GM12878 (cell line): ENCODE results near the gene DUS1L. TPM values are rescaled to one million over a fixed set of nuclear protein-coding genes. Genes with fewer than 3 reads are reported as not detected.

Experiments
- ASH2L ChIP-seq: fragments of 300-600, 200-600 bp; sonication (generic); IDR thresholded peaks from 2 replicates; pipeline ENCODE4 v1.6.1; 2017; ENCODE audit warnings: low read depth, mild to moderate bottlenecking, borderline replicate concordance
- ATF7 ChIP-seq: fragments of 450-650 bp; IDR thresholded peaks from 2 replicates; pipeline ENCODE4 v1.6.1; 2016; ENCODE audit warnings: low read depth, mild to moderate bottlenecking
- BCLAF1 ChIP-seq: fragments of 450-650 bp; IDR thresholded peaks from 2 replicates; pipeline ENCODE4 v1.6.1; 2017; ENCODE audit warnings: antibody characterized with exemption, mild to moderate bottlenecking, moderate library complexity
- BHLHE40 ChIP-seq, 2 experiments: fragments of 450-650 bp in 1 of 2; IDR thresholded peaks; 2 replicates each; pipeline ENCODE4 v1.6.1; 2011 to 2017; ENCODE audit warnings: low read depth in 2 of 2, borderline replicate concordance in 1 of 2, improper control_type of control experiment in 1 of 2, low read length in 1 of 2, mild to moderate bottlenecking in 1 of 2
- DPF2 ChIP-seq: fragments of 450-650 bp; IDR thresholded peaks from 2 replicates; pipeline ENCODE4 v1.6.1; 2017; ENCODE audit warnings: mild to moderate bottlenecking
- EZH2 ChIP-seq: IDR thresholded peaks from 2 replicates; pipeline ENCODE4 v1.6.1; 2012; ENCODE audit warnings: low read depth, mild to moderate bottlenecking, control low read depth, inconsistent platforms, low read length, borderline replicate concordance; ENCODE audit not compliant: control insufficient read depth
- GATAD2B ChIP-seq: fragments of 450-650 bp; conservative IDR thresholded peaks from 2 replicates; pipeline ENCODE4 v1.6.1; 2017; ENCODE audit warnings: low read depth, mild to moderate bottlenecking, moderate library complexity
- HCFC1 ChIP-seq: fragments of 150-350 bp; IDR thresholded peaks from 2 replicates; pipeline ENCODE4 v1.6.1; 2014; ENCODE audit warnings: low read length
- MAX ChIP-seq: IDR thresholded peaks from 2 replicates; pipeline ENCODE4 v1.6.1; 2012; ENCODE audit warnings: low read depth, low read length, improper control_type of control experiment
- MYB ChIP-seq: fragments of 150-350 bp; IDR thresholded peaks from 2 replicates; pipeline ENCODE4 v1.6.1; 2014; ENCODE audit warnings: mild to moderate bottlenecking, low read depth, low read length, borderline replicate concordance
- NKRF ChIP-seq: fragments of 450-650 bp; conservative IDR thresholded peaks from 2 replicates; pipeline ENCODE4 v1.6.1; 2017; ENCODE audit warnings: mild to moderate bottlenecking, moderate library complexity
- POLR2A ChIP-seq: IDR thresholded peaks from 2 replicates; pipeline ENCODE4 v1.6.1; 2011; ENCODE audit warnings: low read depth, mild to moderate bottlenecking, low read length
- POLR2AphosphoS5 ChIP-seq: IDR thresholded peaks from 2 replicates; pipeline ENCODE4 v1.6.1; 2011; ENCODE audit warnings: mild to moderate bottlenecking, low read length, inconsistent platforms
- RB1 ChIP-seq: fragments of 450-650 bp; formaldehyde crosslinking; IDR thresholded peaks from 2 replicates; pipeline ENCODE4 v1.6.1; 2017; ENCODE audit warnings: mild to moderate bottlenecking, borderline replicate concordance
- SP1 ChIP-seq: IDR thresholded peaks from one replicate; pipeline ENCODE4 v1.6.1; 2011; ENCODE audit warnings: low read depth, low read length
- SREBF1 ChIP-seq: IDR thresholded peaks from 2 replicates; pipeline ENCODE4 v1.6.1; 2012; ENCODE audit warnings: mild to moderate bottlenecking, low read length
- STAT1 ChIP-seq: fragments of 450-650 bp; conservative IDR thresholded peaks from 2 replicates; pipeline ENCODE4 v1.6.1; 2014; ENCODE audit warnings: antibody characterized with exemption, mild to moderate bottlenecking
- TBL1XR1 ChIP-seq: IDR thresholded peaks from 2 replicates; pipeline ENCODE4 v1.6.1; 2012; ENCODE audit warnings: low read depth, low read length, improper control_type of control experiment
- YBX1 ChIP-seq: fragments of 450-650 bp; IDR thresholded peaks from 2 replicates; pipeline ENCODE4 v1.6.1; 2016; ENCODE audit warnings: antibody characterized with exemption
- YY1 ChIP-seq: IDR thresholded peaks from 2 replicates; pipeline ENCODE4 v1.6.1; 2011; ENCODE audit warnings: low read depth, mild to moderate bottlenecking, low read length
- ZBTB40 ChIP-seq: fragments of 450-650 bp; IDR thresholded peaks from 2 replicates; pipeline ENCODE4 v1.6.1; 2016; ENCODE audit warnings: mild to moderate bottlenecking, moderate library complexity, borderline replicate concordance
- polyA plus RNA-seq, 11 experiments: library from polyadenylated mRNA; depleted of rRNA in 4 of 11; unstranded in 6 of 11; stranded (reverse) in 5 of 11; fragments of >200 nt; fragmentation: Nextera tagmentation in 4 of 11; fragmentation: Illumina TruSeq in 1 of 11; extraction: Ambion mirVana in 4 of 11; extraction: Trizol in 1 of 11; gene quantifications; 1 replicate in 1 of 11; 2 replicates in 10 of 11; pipeline versions ENCODE4 v1.2.1 to v1.2.3, GENCODE V29; 2011 to 2016; ENCODE audit warnings: inconsistent platforms in 2 of 11, missing spikeins in 2 of 11, low read depth in 1 of 11
- total RNA-seq, 4 experiments: library from RNA; depleted of rRNA in 3 of 4; stranded (reverse); fragments of >200 nt in 3 of 4; fragmentation: Illumina TruSeq in 1 of 4; extraction: Trizol in 1 of 4; gene quantifications; 2 replicates each; pipeline versions ENCODE4 v1.2.1 to v1.2.3, GENCODE V29; 2013 to 2021

DUS1L gene
- total and polyA plus RNA-seq, 10 of the 15 experiments (the other 5 are each of a cell fraction or from before 2014, with no cell fraction given) = 6.1 to 157 (median 44.5) TPM

GRCh38 chr17:82051776-82052637 lies 13.6 kb downstream of the DUS1L start, which contains the start of the genes GPS1 and RFNG (continued):
- no peak for TF ChIP-seq YBX1
- TF ChIP-seq STAT1 = no peak
- 0 out of 2 replicates have a peak, but pooled peaks have one; percentile 43 for TF ChIP-seq MAX
- TF ChIP-seq BHLHE40 (IDR thresholded peaks at IDR 0.05; ENCODE audit: borderline replicate concordance in 1 of 2, low read depth in 2 of 2, low read length in 1 of 2) = peak in 1 of 2 experiments; percentile 52; a peak in 2 of 4 replicates
- peak; percentile 80 for TF ChIP-seq NKRF
- peak; percentile 63 for TF ChIP-seq HCFC1
- no peak for TF ChIP-seq EZH2
- TF ChIP-seq BCLAF1 = no peak
- no peak for TF ChIP-seq ATF7
- peak; percentile 70 for TF ChIP-seq ZBTB40
- no peak; the same call in 1 of the 2 replicates for TF ChIP-seq POLR2AphosphoS5
- 0 out of 2 replicates have a peak, but pooled peaks have one; percentile 19 for TF ChIP-seq DPF2
- peak; percentile 37; the same call in 1 of the 2 replicates for TF ChIP-seq ASH2L
- peak; percentile 72; the same call in 1 of the 2 replicates for TF ChIP-seq RB1
- peak; percentile 58; the same call in 1 of the 2 replicates for TF ChIP-seq TBL1XR1
- peak; percentile 68 for TF ChIP-seq SP1
- TF ChIP-seq POLR2A = peak; percentile 74
- TF ChIP-seq MYB = no peak
- 0 out of 2 replicates have a peak, but pooled peaks have one; percentile 39 for TF ChIP-seq YY1
- peak; percentile 46 for TF ChIP-seq GATAD2B
- peak; percentile 22; the same call in 1 of the 2 replicates for TF ChIP-seq SREBF1
